GM12878 (cell line): Measurements from ENCODE around the gene NLGN1. TPM values are rescaled to one million over a fixed set of nuclear protein-coding genes. Genes with fewer than 3 reads are reported as not detected.

Experiments used
- ATAC-seq: fragments of 200-7000 bp; cut with Tn5 transposase; 3 replicates; pipeline ENCODE4 v1.9.1; 2020; ENCODE audit warnings: mild to moderate bottlenecking, moderate library complexity
- BruUV-seq: library from RNA; stranded (reverse); fragments of 400-500 nt; replicated peaks from 2 replicates; lab custom pipeline; 2021; lab: Mats Ljungman, UMichigan
- CTCF ChIA-PET: fragments of 300-600 bp; sonication (Branson Sonifier 250); formaldehyde crosslinking; extraction: SDS; loops from one replicate; lab custom pipeline; 2021; ENCODE audit warnings: inconsistent platforms; lab: Yijun Ruan, JAX
- POLR2A ChIA-PET: fragments of 350-600 bp; formaldehyde crosslinking; extraction: SDS; loops from one replicate; lab custom pipeline; 2021; ENCODE audit warnings: inconsistent platforms; lab: Charles Lee
- RAD21 ChIA-PET: fragments of 300-600 bp; sonication (Branson Sonifier 250); formaldehyde crosslinking; loops from one replicate; lab custom pipeline; 2023; ENCODE audit warnings: antibody characterized with exemption; ENCODE audit not compliant: unreplicated experiment; lab: Charles Lee
- SMC1A ChIA-PET: fragments of 300-600 bp; sonication (Branson Sonifier 250); formaldehyde crosslinking; loops from one replicate; lab custom pipeline; 2023; ENCODE audit not compliant: unreplicated experiment, uncharacterized antibody; lab: Charles Lee
- DNase-seq: peaks from one replicate; pipeline ENCODE4 v3.0.0-alpha.2; 2011; ENCODE audit warnings: low read depth, low spot score
- FAIRE-seq: peaks from 3 replicates; lab custom pipeline; 2011; peaks lifted over from hg19 to GRCh38; lab: Jason Lieb, UNC
- H2AFZ ChIP-seq: 2 replicates; pipeline ENCODE4 v1.6.0; 2011; ENCODE audit warnings: low read depth, low read length, control low read depth; ENCODE audit not compliant: control insufficient read depth
- H3K27ac ChIP-seq: 2 replicates; pipeline ENCODE4 v1.5.1; 2011; ENCODE audit warnings: control low read depth; ENCODE audit not compliant: control insufficient read depth, insufficient read depth
- H3K27me3 ChIP-seq, 2 experiments: replicated peaks in 1 of 2; 2 replicates each; pipeline versions ENCODE4 v1.6.0 to v1.6.1; 2011; ENCODE audit warnings: low read length in 1 of 2; ENCODE audit not compliant: control insufficient read depth in 2 of 2, insufficient read depth in 2 of 2
- H3K36me3 ChIP-seq, 2 experiments: 2 replicates each; pipeline ENCODE4 v1.5.1; 2011; ENCODE audit warnings: low read length in 1 of 2; ENCODE audit not compliant: control insufficient read depth in 2 of 2, insufficient read depth in 2 of 2
- H3K4me1 ChIP-seq: 2 replicates; pipeline ENCODE4 v1.6.1; 2011; ENCODE audit warnings: mild to moderate bottlenecking, low read length, moderate library complexity, mixed read lengths; ENCODE audit not compliant: control insufficient read depth, insufficient read depth
- H3K4me2 ChIP-seq: 2 replicates; pipeline ENCODE4 v1.6.0; 2011; ENCODE audit warnings: control low read depth; ENCODE audit not compliant: control insufficient read depth, insufficient read depth
- H3K4me3 ChIP-seq: fragments of 200-600 bp; sonication (generic); 2 replicates; pipeline ENCODE4 v1.5.1; 2016
- H3K79me2 ChIP-seq: 2 replicates; pipeline ENCODE4 v1.6.0; 2011; ENCODE audit warnings: low read length; ENCODE audit not compliant: control insufficient read depth, insufficient read depth
- H3K9ac ChIP-seq: 2 replicates; pipeline ENCODE4 v1.8.0; 2011; ENCODE audit warnings: low read length, control low read depth, mixed read lengths; ENCODE audit not compliant: control insufficient read depth, insufficient read depth
- H3K9me3 ChIP-seq: replicated peaks from 3 replicates; pipeline ENCODE4 v1.5.1; 2011; ENCODE audit warnings: mild to moderate bottlenecking, low read length; ENCODE audit not compliant: control insufficient read depth, insufficient read depth
- H4K20me1 ChIP-seq: 2 replicates; pipeline ENCODE4 v1.6.0; 2011; ENCODE audit not compliant: control insufficient read depth, insufficient read depth
- CBX3 ChIP-seq: fragments of 200-600 bp; sonication (generic); IDR thresholded peaks from 2 replicates; pipeline ENCODE4 v1.6.1; 2016; ENCODE audit warnings: low read depth, borderline replicate concordance
- EED ChIP-seq: sonication (generic); IDR thresholded peaks from 2 replicates; pipeline ENCODE4 v1.6.1; 2016; ENCODE audit warnings: antibody characterized with exemption, low read depth
- KDM1A ChIP-seq: fragments of 200-600 bp; sonication (generic); IDR thresholded peaks from 2 replicates; pipeline ENCODE4 v1.6.1; 2016; ENCODE audit warnings: borderline replicate concordance
- NFIC ChIP-seq: IDR thresholded peaks from 2 replicates; pipeline ENCODE4 v1.6.1; 2012; ENCODE audit warnings: low read depth, mild to moderate bottlenecking, inconsistent platforms, low read length, moderate library complexity
- NFYB ChIP-seq: IDR thresholded peaks from 2 replicates; pipeline ENCODE4 v1.6.1; 2011; ENCODE audit warnings: low read depth, mild to moderate bottlenecking, low read length, improper control_type of control experiment, moderate library complexity; ENCODE audit not compliant: insufficient read depth
- PAX5 ChIP-seq: IDR thresholded peaks from 2 replicates; pipeline ENCODE4 v1.6.1; 2011; ENCODE audit warnings: low read depth, low read length, borderline replicate concordance
- POU2F2 ChIP-seq: IDR thresholded peaks from 3 replicates; pipeline ENCODE4 v1.6.1; 2011; ENCODE audit warnings: low read depth, mild to moderate bottlenecking, low read length, borderline replicate concordance
- RB1 ChIP-seq: fragments of 450-650 bp; formaldehyde crosslinking; IDR thresholded peaks from 2 replicates; pipeline ENCODE4 v1.6.1; 2017; ENCODE audit warnings: mild to moderate bottlenecking, borderline replicate concordance
- RBBP5 ChIP-seq: fragments of 200-600 bp; sonication (generic); conservative IDR thresholded peaks from 2 replicates; pipeline ENCODE4 v1.6.1; 2016
- RFX5 ChIP-seq: IDR thresholded peaks from 2 replicates; pipeline ENCODE4 v1.6.1; 2011; ENCODE audit warnings: low read depth, low read length, improper control_type of control experiment
- SIX5 ChIP-seq: IDR thresholded peaks from 2 replicates; pipeline ENCODE4 v1.6.1; 2011; ENCODE audit warnings: mild to moderate bottlenecking, low read depth, low read length, moderate library complexity; ENCODE audit not compliant: severe bottlenecking
- SRF ChIP-seq, 2 experiments: IDR thresholded peaks; 2 replicates each; pipeline ENCODE4 v1.6.1; 2011; ENCODE audit warnings: low read depth in 2 of 2, low read length in 2 of 2, mild to moderate bottlenecking in 1 of 2, moderate library complexity in 1 of 2
- TAF1 ChIP-seq: IDR thresholded peaks from 2 replicates; pipeline ENCODE4 v1.6.1; 2011; ENCODE audit warnings: mild to moderate bottlenecking, low read depth, low read length, borderline replicate concordance
- TBL1XR1 ChIP-seq: IDR thresholded peaks from 2 replicates; pipeline ENCODE4 v1.6.1; 2012; ENCODE audit warnings: low read depth, low read length, improper control_type of control experiment
- TCF7 ChIP-seq: IDR thresholded peaks from 2 replicates; pipeline ENCODE4 v1.6.1; 2014; ENCODE audit warnings: antibody characterized with exemption, borderline replicate concordance
- YY1 ChIP-seq: IDR thresholded peaks from 2 replicates; pipeline ENCODE4 v1.6.1; 2011; ENCODE audit warnings: low read depth, mild to moderate bottlenecking, low read length
- ZBTB40 ChIP-seq: fragments of 450-650 bp; IDR thresholded peaks from 2 replicates; pipeline ENCODE4 v1.6.1; 2016; ENCODE audit warnings: mild to moderate bottlenecking, moderate library complexity, borderline replicate concordance
- WGBS: methylation state at CpG from one replicate; pipeline ENCODE4 v1.1.6; 2016; ENCODE audit warnings: low lambda C conversion rate; ENCODE audit not compliant: insufficient replicate concordance, insufficient coverage; ENCODE audit errors: missing lambda C conversion rate; 5-methylcytosine and 5-hydroxymethylcytosine counted together
- in situ Hi-C: fragments of 300-500 bp; cut with MboI; formaldehyde crosslinking; loops from 9 replicates; pipeline ENCODE4 v1.14.3; 2018; ENCODE audit warnings: mixed read lengths
- intact Hi-C: fragments of 100-400 bp; cut with micrococcal nuclease; formaldehyde crosslinking; loops from one replicate; pipeline ENCODE4 v1.14.2; 2022; ENCODE audit not compliant: unreplicated experiment
- polyA plus RNA-seq, 11 experiments: library from polyadenylated mRNA; depleted of rRNA in 4 of 11; unstranded in 6 of 11; stranded (reverse) in 5 of 11; fragments of >200 nt; fragmentation: Nextera tagmentation in 4 of 11; fragmentation: Illumina TruSeq in 1 of 11; extraction: Ambion mirVana in 4 of 11; extraction: Trizol in 1 of 11; gene quantifications; 1 replicate in 1 of 11; 2 replicates in 10 of 11; pipeline versions ENCODE4 v1.2.1 to v1.2.3, GENCODE V29; 2011 to 2016; ENCODE audit warnings: inconsistent platforms in 2 of 11, missing spikeins in 2 of 11, low read depth in 1 of 11
- total RNA-seq, 4 experiments: library from RNA; depleted of rRNA in 3 of 4; stranded (reverse); fragments of >200 nt in 3 of 4; fragmentation: Illumina TruSeq in 1 of 4; extraction: Trizol in 1 of 4; gene quantifications; 2 replicates each; pipeline versions ENCODE4 v1.2.1 to v1.2.3, GENCODE V29; 2013 to 2021
- TF ChIP-seq, protein P1 (sequence below): IDR thresholded peaks from 2 replicates; pipeline ENCODE4 v1.6.1; 2011; ENCODE audit warnings: low read depth, mild to moderate bottlenecking, low read length, moderate library complexity, borderline replicate concordance; ENCODE audit errors: extremely low read depth
- TF ChIP-seq, protein P2 (sequence below): fragments of 450-650 bp; IDR thresholded peaks from 2 replicates; pipeline ENCODE4 v1.6.1; 2017; ENCODE audit warnings: borderline replicate concordance

The NLGN1 gene
- total and polyA plus RNA-seq, 10 of the 15 experiments (the other 5 are each of a cell fraction or from before 2014, with no cell fraction given): not detected

DNA sequence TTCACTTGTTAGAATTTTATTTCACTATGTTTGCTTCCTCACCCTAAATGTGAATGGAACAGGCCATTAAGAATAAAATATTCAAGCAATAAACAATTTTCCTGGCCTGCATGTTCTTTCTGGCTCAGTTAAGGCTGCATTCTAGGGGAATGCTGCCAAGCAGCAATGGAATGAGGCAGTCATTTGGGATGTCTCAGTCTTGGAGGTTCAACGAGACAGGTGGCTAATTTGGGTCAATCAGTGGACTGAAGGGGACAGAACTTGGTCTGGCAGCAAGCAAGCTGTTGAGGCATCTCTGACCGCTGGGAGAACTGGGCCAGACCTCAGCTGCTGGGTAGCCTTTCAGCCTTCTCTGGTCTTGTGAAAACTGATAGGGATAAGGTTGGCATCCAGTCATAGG, 241.6 kb downstream of the NLGN1 start:
- ChIA-PET RAD21 (no interaction called here), POLR2A (no interaction called here), CTCF (no interaction called here), SMC1A (no interaction called here)
- Histone ChIP-seq H4K20me1 (no peaks in the 10 kb centered on the region), H3K79me2 (no peaks in the 10 kb centered on the region), H3K9me3 (no peaks in the 10 kb centered on the region), H3K4me3 (no peak overlapping the region), H3K27me3 (no peaks in the 10 kb centered on the region), H3K27ac (no peak overlapping the region), H3K4me1 (no peaks in the 10 kb centered on the region), H3K9ac (no peak overlapping the region), H3K36me3 (no peaks in the 10 kb centered on the region), H3K4me2 (no peak overlapping the region), H2AFZ (no peak overlapping the region)
- 3% methylated on average over 2 of the region's 2 CpGs for WGBS
- FAIRE-seq (no peak), DNase-seq (no peak), ATAC-seq (no peak)
- in situ Hi-C loops: no loop called here
- intact Hi-C loops: no loop called here
- BruUV-seq: no TSS peak
- TF ChIP-seq PAX5 (no peak), EED (no peak), SRF (IDR thresholded peaks at IDR 0.05; ENCODE audit: low read depth in 2 of 2, low read length in 2 of 2) (no peak), KDM1A (no peak), CBX3 (no peak), RBBP5 (no peak), NFIC (no peak), NFYB (no peak), YY1 (no peak), TBL1XR1 (no peak), TCF7 (no peak), RB1 (no peak), SIX5 (no peak), ZBTB40 (no peak), RFX5 (no peak), TAF1 (no peak), POU2F2 (no peak)
- TF ChIP-seq, protein P1, sequence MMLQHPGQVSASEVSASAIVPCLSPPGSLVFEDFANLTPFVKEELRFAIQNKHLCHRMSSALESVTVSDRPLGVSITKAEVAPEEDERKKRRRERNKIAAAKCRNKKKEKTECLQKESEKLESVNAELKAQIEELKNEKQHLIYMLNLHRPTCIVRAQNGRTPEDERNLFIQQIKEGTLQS: no peak
- TF ChIP-seq, protein P2, sequence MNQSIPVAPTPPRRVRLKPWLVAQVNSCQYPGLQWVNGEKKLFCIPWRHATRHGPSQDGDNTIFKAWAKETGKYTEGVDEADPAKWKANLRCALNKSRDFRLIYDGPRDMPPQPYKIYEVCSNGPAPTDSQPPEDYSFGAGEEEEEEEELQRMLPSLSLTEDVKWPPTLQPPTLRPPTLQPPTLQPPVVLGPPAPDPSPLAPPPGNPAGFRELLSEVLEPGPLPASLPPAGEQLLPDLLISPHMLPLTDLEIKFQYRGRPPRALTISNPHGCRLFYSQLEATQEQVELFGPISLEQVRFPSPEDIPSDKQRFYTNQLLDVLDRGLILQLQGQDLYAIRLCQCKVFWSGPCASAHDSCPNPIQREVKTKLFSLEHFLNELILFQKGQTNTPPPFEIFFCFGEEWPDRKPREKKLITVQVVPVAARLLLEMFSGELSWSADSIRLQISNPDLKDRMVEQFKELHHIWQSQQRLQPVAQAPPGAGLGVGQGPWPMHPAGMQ: no peak
